NCI-H524 treated with DMSO at 0.1 percent for 48 hours (cell line): Measurements from ENCODE around the gene DUOX1.

Source experiments
- DNase-seq: peaks from one replicate; lab custom pipeline; 2025; lab: John Stamatoyannopoulos, UW

DUOX1 gene

DNA sequence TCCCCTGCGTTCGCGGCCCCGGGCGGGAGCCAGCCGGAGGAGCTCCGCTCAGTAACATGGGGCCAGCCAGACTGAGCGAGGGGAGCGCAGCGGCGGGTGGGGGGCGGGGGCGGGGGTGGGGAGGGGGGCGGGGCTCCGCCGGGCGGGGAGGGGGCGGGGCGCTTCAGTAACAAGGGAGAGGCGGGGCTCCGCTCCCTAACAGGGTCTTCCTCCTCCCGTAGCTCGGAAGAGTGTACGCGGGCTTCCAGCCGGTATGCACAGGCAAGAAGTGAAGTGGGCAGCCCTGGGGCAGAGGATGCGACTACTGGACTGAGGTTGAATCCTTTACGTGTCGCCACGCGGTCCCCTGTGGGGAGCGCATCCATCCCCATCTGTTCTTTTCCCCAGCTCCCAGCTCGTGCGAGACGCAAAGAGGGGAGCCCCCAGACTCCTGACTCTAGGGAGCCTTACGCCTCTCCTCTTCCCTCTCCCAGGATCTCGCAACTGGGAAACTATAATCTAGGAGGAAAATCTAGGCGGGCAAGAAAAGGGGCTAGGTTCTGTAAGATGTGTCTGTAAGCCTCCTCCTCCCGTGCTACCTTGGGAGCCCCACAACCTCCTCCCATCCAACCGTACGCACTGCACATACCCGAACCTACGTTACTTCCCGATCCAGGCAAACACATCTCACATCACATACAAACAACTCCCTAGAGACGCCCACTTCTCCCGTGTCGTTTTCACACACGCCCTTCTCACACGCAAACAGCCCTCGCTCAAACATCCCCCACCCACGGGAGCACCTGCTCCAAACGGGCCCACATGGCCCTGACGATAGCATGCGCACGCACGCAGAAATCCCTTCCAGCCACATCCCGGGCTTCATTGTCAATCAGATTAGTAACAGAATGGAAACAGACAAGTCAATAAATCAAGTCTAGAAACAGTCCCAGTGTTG is 58.4 kb downstream of the DUOX1 start, which contains the start of gene SHF:
SHF (minus strand) TSS at position 73 of the 937 bp plus-strand sequence; CDS start at position 58, 15 bp downstream.
- peak; percentile 50 for DNase-seq

DNA sequence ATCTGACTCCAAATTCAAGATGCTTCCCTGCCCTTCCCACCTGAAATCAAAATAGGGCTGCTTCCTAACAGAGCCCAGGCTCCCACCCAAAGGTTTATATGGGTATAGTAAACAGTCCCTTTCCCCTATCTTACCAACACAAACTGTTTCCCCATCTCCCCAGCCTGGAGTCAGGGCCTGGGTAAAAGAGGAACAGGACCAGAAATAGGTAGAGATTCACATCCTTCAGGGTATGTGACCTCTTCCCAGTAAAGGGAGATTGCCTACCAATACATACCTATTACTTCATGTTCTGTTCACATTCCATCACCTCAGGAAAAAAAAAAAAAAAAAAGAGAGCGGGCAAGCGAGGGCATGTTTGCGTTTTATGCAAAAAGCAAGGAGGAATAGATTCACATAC is 67.7 kb downstream of the DUOX1 start:
- no peak for DNase-seq

DNA sequence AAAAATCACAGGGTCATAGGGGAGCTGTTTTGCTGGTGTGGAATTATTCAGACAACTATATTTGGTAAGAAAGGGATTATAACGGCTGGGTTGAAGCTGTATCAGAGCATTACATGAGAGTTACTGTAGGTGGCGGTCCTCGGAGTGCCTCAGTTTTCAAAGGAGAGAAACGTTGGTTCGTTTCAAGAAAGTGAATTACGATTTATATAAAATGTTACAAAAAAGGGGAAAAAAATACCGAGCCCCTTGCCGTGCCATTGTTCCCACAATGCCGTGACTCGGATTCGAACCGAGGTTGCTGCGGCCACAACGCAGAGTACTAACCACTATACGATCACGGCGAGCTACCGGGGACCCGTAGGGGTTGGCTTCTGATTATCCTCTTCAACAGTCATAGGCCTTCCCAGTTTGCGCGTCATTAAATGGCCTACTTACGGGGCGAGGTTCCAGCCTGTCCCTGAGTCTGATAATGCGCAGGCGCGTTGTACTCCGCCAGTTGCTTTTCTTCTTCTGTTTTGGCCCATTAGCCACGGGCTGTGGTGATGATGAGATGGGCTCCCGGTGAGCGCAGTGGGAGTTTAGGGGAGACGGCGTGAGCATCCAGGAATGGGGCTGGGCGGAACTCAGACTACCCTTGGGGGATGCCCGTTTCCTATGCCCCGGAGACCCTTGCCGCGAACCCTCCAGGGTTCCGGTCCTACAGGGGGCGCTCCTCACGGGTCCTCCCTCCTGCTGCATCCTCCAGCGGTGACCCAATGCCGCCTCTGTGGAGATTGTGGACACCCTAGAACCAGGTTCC is 68.7 kb downstream of the DUOX1 start:
- DNase-seq: peak; percentile 88

GRCh38 chr15:45199136-45199810 is 69.5 kb downstream of the DUOX1 start:
- no peak for DNase-seq

DNA sequence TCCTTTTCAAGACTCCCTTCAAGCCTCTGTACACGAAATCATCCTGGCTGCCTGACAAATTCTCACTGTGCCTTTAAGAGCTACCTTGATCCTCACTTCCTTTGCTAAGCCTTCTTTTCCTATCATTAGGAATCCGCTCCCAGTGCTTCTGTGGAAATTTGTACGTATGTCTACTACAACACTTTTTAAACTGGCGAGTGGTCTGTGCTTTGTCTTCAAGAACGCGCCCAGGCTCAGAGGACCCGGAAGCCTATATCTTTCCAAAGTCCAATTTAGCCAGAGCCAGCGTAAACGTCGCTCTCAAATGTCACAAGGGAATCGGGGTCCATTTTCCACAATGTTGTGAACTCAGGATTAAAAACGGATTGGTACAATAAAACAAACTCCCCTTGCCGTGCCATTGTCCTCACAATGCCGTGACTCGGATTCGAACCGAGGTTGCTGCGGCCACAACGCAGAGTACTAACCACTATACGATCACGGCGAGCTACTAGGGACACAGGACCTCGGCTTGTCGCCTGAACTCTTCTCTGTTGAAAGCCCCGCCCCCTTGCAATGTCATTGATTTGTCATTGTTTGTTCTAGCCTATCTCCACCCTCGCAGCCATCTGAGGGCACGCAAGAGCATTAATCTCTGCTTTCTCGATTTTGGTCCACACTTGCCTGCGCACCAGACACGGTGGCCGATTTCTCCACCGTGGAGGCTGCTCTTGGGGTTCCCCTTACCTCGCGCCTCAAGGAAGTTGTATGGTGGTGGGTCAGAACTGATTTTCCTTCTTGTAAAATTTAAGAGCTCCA is 70.4 kb downstream of the DUOX1 start:
- DNase-seq: peak; percentile 92

DNA sequence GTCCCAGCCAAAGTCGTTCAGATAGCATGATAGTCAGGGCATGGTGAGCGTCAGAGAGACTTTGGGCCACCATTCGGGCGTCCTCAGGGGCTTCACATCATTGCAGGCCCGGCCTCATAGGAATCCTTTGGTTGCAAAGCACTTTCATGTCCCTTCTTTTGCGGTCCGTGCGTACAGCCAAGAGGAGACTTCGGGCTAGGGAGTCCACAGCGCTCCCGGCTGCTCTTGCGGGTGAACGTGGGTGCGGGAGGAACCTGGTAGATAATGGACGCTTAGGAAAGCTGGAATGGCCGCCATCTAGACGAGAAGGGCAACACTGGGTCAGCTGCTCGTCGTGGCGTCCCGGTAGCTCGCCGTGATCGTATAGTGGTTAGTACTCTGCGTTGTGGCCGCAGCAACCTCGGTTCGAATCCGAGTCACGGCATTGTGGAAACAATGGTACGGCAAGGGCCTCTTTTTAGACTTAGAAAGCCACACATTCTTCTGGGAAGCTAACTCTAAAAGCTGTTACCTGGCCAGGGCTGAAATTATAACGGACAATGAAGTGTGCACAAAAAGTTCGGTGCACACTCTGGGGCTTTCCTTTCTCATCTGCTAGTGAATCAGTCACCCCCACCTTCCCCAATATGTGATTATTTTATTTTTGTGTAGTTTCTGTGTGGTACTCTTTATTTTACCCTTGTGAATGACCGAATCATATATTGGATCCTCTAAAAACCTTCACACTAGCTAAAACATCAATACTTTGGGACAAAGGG is 71.2 kb downstream of the DUOX1 start:
- DNase-seq: peak; percentile 66

DNA sequence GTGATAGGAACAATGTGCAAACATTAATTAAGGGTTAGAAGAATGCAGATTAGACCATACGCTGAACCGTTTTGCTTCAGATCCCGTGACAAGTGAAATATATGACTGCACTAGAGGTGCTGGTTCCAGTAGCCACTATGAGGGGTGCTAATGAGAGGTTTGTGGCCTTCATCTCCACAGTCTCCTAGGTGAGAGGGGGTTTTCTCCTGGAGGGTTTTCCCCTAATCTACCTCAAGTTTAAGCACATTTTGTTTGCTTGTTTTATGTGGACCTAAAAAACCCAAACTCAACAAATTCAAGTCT is 71.7 kb downstream of the DUOX1 start:
- DNase-seq: no peak

DNA sequence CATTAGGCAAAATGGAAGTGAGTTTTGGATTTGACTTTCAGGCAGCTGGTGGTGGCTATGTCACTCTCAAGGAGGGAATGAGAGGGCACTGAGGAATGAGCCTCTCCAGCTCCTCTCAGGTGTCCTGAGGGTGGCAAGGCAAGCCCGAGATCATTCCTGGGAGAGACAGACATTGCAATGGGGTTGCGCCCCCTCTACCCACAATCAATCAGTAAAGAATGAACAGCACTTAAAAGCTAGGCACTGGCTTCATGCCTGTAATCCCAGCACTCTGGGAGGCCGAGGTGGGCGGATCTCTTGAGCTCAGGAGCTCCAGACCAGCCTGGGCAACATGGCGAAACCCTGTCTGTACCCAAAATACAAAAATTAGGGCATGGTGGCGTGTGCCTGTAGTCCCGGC is 72.1 kb downstream of the DUOX1 start:
- no peak for DNase-seq

GRCh38 chr15:45203182-45203581 is 73.4 kb downstream of the DUOX1 start:
- no peak for DNase-seq

DNA sequence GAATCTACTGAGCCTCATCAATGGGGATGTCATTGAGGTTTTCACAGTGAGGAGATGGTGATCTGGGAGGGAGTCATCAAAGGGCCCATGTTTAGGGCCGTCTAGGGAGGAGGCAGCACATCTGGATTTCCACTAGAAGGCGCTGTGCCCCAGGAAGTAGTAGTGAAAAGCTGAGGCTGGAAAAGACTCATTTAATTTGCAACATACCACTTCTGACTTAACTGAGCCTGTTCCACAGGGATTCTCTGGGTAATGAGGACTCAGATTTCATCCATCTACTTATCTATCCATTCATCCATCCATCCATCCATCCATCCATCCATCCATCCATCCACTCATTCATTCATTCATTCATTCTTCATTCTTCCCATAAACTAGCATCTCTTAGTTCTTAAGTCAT is 75.4 kb downstream of the DUOX1 start:
- DNase-seq: peak; percentile 49

GRCh38 chr15:45212493-45212892 is 82.7 kb downstream of the DUOX1 start:
- no peak for DNase-seq
